ENCODE results near the gene SMIM32. TPM values are rescaled to one million over a fixed set of nuclear protein-coding genes. Genes with fewer than 3 reads are reported as not detected.
A peak's percentile ranks its signal among the peaks of the same experiment; 100 is the strongest.

Gene SMIM32
- total RNA-seq, 2 donors from 2014 or later = 0.15 to 0.20 TPM

DNA sequence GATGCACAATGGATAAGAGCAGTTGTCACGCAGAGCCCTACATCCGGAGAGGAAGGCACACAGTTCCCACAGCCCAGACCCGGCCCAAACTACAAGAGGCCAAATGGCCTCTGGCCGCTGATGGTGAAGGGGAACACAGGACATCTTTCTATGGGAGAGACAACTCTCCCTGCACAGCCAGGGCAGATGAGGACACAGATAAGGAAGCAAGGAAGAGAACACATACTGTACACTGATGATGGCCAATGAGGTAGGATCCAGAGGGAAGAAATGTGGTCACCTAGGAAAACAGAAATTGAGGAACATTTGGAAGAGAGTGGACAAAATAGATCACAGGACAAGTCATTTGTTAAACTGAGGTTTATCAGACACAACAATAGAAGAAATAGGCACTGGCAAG lies 28.4 kb upstream of the SMIM32 start:
- Mint-ChIP-seq H3K9me3 (peaks cover 30% of the 10 kb centered on the region), H3K27ac (no peak overlapping the region), H3K36me3 (ENCODE audit: low read depth) (peaks cover 4% of the 10 kb centered on the region), H3K4me1 (no peaks in the 10 kb centered on the region), H3K27me3 (ENCODE audit: insufficient read depth) (peaks cover 5% of the 10 kb centered on the region), H3K4me3 (no peak overlapping the region)
- no peaks in the 10 kb centered on the region for H3K27me3 ChIP-seq (ENCODE audit: control insufficient read depth, insufficient read depth, low read length, poor library complexity, severe bottlenecking)
- no peaks in the 10 kb centered on the region for H3K36me3 ChIP-seq (ENCODE audit: control insufficient read depth, insufficient read depth, low read length)
- DNase-seq = no peak
- no peak overlapping the region for H3K4me3 ChIP-seq (ENCODE audit: low read length)
- H3K9ac ChIP-seq (ENCODE audit: extremely low read depth, low read length, poor library complexity, severe bottlenecking) = no peak overlapping the region
- H3K4me1 ChIP-seq (ENCODE audit: control insufficient read depth, insufficient read depth, low read length) = no peaks in the 10 kb centered on the region
- TF ChIP-seq, protein P1, sequence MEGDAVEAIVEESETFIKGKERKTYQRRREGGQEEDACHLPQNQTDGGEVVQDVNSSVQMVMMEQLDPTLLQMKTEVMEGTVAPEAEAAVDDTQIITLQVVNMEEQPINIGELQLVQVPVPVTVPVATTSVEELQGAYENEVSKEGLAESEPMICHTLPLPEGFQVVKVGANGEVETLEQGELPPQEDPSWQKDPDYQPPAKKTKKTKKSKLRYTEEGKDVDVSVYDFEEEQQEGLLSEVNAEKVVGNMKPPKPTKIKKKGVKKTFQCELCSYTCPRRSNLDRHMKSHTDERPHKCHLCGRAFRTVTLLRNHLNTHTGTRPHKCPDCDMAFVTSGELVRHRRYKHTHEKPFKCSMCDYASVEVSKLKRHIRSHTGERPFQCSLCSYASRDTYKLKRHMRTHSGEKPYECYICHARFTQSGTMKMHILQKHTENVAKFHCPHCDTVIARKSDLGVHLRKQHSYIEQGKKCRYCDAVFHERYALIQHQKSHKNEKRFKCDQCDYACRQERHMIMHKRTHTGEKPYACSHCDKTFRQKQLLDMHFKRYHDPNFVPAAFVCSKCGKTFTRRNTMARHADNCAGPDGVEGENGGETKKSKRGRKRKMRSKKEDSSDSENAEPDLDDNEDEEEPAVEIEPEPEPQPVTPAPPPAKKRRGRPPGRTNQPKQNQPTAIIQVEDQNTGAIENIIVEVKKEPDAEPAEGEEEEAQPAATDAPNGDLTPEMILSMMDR (conservative IDR thresholded peaks at IDR 0.05) = no peak
- WGBS, 2 experiments (ENCODE audit: insufficient coverage in 1 of 2, insufficient read length in 1 of 2) = 95 to 100% methylated on average over 4 of the region's 4 CpGs
- no peak overlapping the region for H3K27ac ChIP-seq (ENCODE audit: low read depth, low read length)
- H3K9me3 ChIP-seq (ENCODE audit: control insufficient read depth, low read length) = peaks cover 4% of the 10 kb centered on the region

DNA sequence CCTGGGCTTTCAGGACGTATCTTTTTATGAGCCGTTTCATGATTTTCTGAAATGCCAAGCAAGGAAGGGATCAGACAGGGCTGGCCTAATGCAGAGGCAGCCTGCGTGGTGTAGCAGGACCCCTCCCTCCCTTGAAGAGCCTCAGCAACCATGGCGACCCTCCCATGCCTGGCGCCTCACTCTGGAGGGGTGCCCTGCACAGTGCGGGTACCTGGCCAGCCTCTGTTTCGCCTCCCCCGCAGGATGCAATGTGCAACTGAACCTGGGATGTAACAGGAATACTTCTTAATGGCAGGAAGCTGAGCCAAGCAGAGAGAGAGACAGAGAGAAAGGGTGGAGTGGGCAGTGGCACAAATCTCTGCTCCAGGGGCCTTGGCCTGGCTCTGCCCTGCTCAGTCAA lies 23.3 kb upstream of the SMIM32 start:
- Histone ChIP-seq H3K9ac (ENCODE audit: extremely low read depth, low read length, poor library complexity, severe bottlenecking) (no peak overlapping the region), H3K4me1 (ENCODE audit: control insufficient read depth, insufficient read depth, low read length) (no peaks in the 10 kb centered on the region), H3K4me3 (ENCODE audit: low read length) (no peak overlapping the region), H3K9me3 (ENCODE audit: control insufficient read depth, low read length) (peaks cover 4% of the 10 kb centered on the region), H3K27me3 (ENCODE audit: control insufficient read depth, insufficient read depth, low read length, poor library complexity, severe bottlenecking) (no peaks in the 10 kb centered on the region), H3K27ac (ENCODE audit: low read depth, low read length) (no peak overlapping the region), H3K36me3 (ENCODE audit: control insufficient read depth, insufficient read depth, low read length) (no peaks in the 10 kb centered on the region)
- no peak for DNase-seq
- peaks cover 6% of the 10 kb centered on the region for H3K27me3 Mint-ChIP-seq (ENCODE audit: insufficient read depth)
- H3K4me1 Mint-ChIP-seq = no peaks in the 10 kb centered on the region
- H3K4me3 Mint-ChIP-seq = no peak overlapping the region
- H3K9me3 Mint-ChIP-seq = peaks cover 27% of the 10 kb centered on the region
- TF ChIP-seq, protein P1 (conservative IDR thresholded peaks at IDR 0.05) = peak; percentile 38
- H3K36me3 Mint-ChIP-seq (ENCODE audit: low read depth) = peaks cover 4% of the 10 kb centered on the region
- no peak overlapping the region for H3K27ac Mint-ChIP-seq
- 88 to 96% methylated on average over 7 to 8 of the region's 8 CpGs for WGBS, 2 experiments (ENCODE audit: insufficient coverage in 1 of 2, insufficient read length in 1 of 2)

DNA sequence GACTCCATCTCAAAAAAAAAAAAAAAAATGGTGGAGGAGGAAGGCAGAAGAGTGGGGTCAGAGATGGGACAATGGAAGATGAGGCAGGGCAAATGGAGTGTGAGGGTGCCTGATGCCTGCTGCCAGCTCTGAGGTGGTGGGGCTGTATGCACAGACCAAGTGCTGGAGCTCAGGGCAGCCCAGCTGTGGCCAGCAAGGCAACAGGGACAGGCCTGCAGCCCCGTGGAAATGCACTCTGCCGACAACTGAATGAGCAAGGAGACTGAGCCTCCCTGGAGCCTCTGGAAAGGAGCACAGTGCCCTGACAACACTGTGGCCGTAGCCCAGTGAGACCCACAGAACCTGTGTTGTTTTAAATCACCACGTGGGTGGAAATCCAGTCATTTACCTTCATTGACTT lies 22.9 kb upstream of the SMIM32 start:
- Histone ChIP-seq H3K27ac (ENCODE audit: low read depth, low read length) (no peak overlapping the region), H3K9me3 (ENCODE audit: control insufficient read depth, low read length) (peaks cover 4% of the 10 kb centered on the region), H3K27me3 (ENCODE audit: control insufficient read depth, insufficient read depth, low read length, poor library complexity, severe bottlenecking) (no peaks in the 10 kb centered on the region), H3K4me1 (ENCODE audit: control insufficient read depth, insufficient read depth, low read length) (no peaks in the 10 kb centered on the region), H3K36me3 (ENCODE audit: control insufficient read depth, insufficient read depth, low read length) (no peaks in the 10 kb centered on the region), H3K9ac (ENCODE audit: extremely low read depth, low read length, poor library complexity, severe bottlenecking) (no peak overlapping the region), H3K4me3 (ENCODE audit: low read length) (no peak overlapping the region)
- H3K27me3 Mint-ChIP-seq (ENCODE audit: insufficient read depth) = peaks cover 7% of the 10 kb centered on the region
- H3K9me3 Mint-ChIP-seq = peaks cover 25% of the 10 kb centered on the region
- no peak overlapping the region for H3K27ac Mint-ChIP-seq
- H3K36me3 Mint-ChIP-seq (ENCODE audit: low read depth) = peaks cover 4% of the 10 kb centered on the region
- TF ChIP-seq, protein P1 (conservative IDR thresholded peaks at IDR 0.05) = no peak
- no peak overlapping the region for H3K4me3 Mint-ChIP-seq
- 90 to 94% methylated on average over 4 of the region's 4 CpGs for WGBS, 2 experiments (ENCODE audit: insufficient coverage in 1 of 2, insufficient read length in 1 of 2)
- DNase-seq = no peak
- no peaks in the 10 kb centered on the region for H3K4me1 Mint-ChIP-seq
